ENCODE measurements around the gene KIF3C.
"Not testable (repeated sequence)": the region's sequence is repeated elsewhere in the genome, so short reads cannot be mapped to it uniquely, and the experiment has no call there.

KIF3C gene

GRCh38 chr2:25960396-25960795 is 21.9 kb downstream of the KIF3C start:
- DNase-seq = no peak

GRCh38 chr2:25958611-25959010 is 23.7 kb downstream of the KIF3C start:
- not testable (repeated sequence) for DNase-seq

GRCh38 chr2:25957743-25958142 is 24.6 kb downstream of the KIF3C start:
- no peak for DNase-seq

GRCh38 chr2:25955869-25956535 is 26.3 kb downstream of the KIF3C start:
- no peak for DNase-seq

- no peak for DNase-seq
Observed at GRCh38 chr2:25955036-25955435, 27.3 kb downstream of the KIF3C start.

- DNase-seq = no peak
Observed at GRCh38 chr2:25954199-25954752, 28.0 kb downstream of the KIF3C start.

GRCh38 chr2:25951071-25951547 is 31.2 kb downstream of the KIF3C start:
- peak; percentile 82 to 91 (median 86) for DNase-seq

GRCh38 chr2:25948437-25948836 is 33.9 kb downstream of the KIF3C start:
- DNase-seq = no peak

GRCh38 chr2:25941042-25941441 is 41.3 kb downstream of the KIF3C start:
- no peak for DNase-seq

- DNase-seq = no peak
Observed at GRCh38 chr2:25939257-25939668, 43.0 kb downstream of the KIF3C start.

GRCh38 chr2:25938345-25938744 is 44.0 kb downstream of the KIF3C start:
- DNase-seq = no peak

GRCh38 chr2:25936889-25937545 is 45.3 kb downstream of the KIF3C start:
- DNase-seq = no peak

- DNase-seq = no peak
Observed at GRCh38 chr2:25933622-25934021, 48.7 kb downstream of the KIF3C start.

- no peak for DNase-seq
Observed at GRCh38 chr2:25929789-25930473, 52.4 kb downstream of the KIF3C start.

GRCh38 chr2:25928668-25929067 is 53.6 kb downstream of the KIF3C start:
- DNase-seq = no peak

GRCh38 chr2:25926984-25927756 is 55.1 kb downstream of the KIF3C start:
- peak; percentile 11 to 58 (median 40) for DNase-seq

- no peak for DNase-seq
Observed at GRCh38 chr2:25922501-25922900, 59.8 kb downstream of the KIF3C start.

GRCh38 chr2:25920786-25921415 is 61.4 kb downstream of the KIF3C start:
- no peak for DNase-seq

- no peak for DNase-seq
Observed at GRCh38 chr2:25920336-25920735, 62.0 kb downstream of the KIF3C start.

GRCh38 chr2:25917832-25918231 is 64.5 kb downstream of the KIF3C start:
- no peak for DNase-seq

GRCh38 chr2:25917411-25917810 is 64.9 kb downstream of the KIF3C start:
- not testable (repeated sequence) for DNase-seq

Data from suppressor macrophage (primary cell).